GM23338 (cell line): ENCODE measurements around the gene CCDC167. TPM values are rescaled to one million over a fixed set of nuclear protein-coding genes. Genes with fewer than 3 reads are reported as not detected.

Experiments used
- ATAC-seq: fragments of 200-7000 bp; cut with Tn5 transposase; 3 replicates; pipeline ENCODE4 v1.9.1; 2020
- DNase-seq: peaks from one replicate; pipeline ENCODE4 v3.0.0-alpha.2; 2015; ENCODE audit warnings: low spot score
- H2AFZ ChIP-seq: fragments of 200-600 bp; sonication (generic); 2 replicates; pipeline ENCODE4 v1.8.0; 2016; ENCODE audit warnings: antibody characterized with exemption, mild to moderate bottlenecking, moderate library complexity
- H3F3A ChIP-seq: fragments of 200-600 bp; sonication (generic); replicated peaks from 2 replicates; pipeline ENCODE4 v1.8.0; 2017; ENCODE audit warnings: antibody characterized with exemption, mixed run types, low read depth
- H3K27ac ChIP-seq: fragments of 200-600 bp; sonication (generic); 2 replicates; pipeline ENCODE4 v1.6.1; 2016; ENCODE audit warnings: low read depth
- H3K27me3 ChIP-seq: fragments of 200-600 bp; sonication (generic); 2 replicates; pipeline ENCODE4 v1.8.0; 2016; ENCODE audit warnings: mild to moderate bottlenecking, mixed run types, moderate library complexity; ENCODE audit not compliant: insufficient read depth
- H3K36me3 ChIP-seq: fragments of 200-600 bp; sonication (generic); 2 replicates; pipeline ENCODE4 v1.8.0; 2016; ENCODE audit warnings: mild to moderate bottlenecking; ENCODE audit not compliant: insufficient read depth
- H3K4me1 ChIP-seq: fragments of 200-600 bp; sonication (generic); 2 replicates; pipeline ENCODE4 v1.8.0; 2016; ENCODE audit warnings: mild to moderate bottlenecking, moderate library complexity; ENCODE audit not compliant: insufficient read depth
- H3K4me2 ChIP-seq: fragments of 200-600 bp; sonication (generic); 2 replicates; pipeline ENCODE4 v1.7.1; 2017; ENCODE audit warnings: mixed run types
- H3K4me3 ChIP-seq: fragments of 200-600 bp; sonication (generic); 2 replicates; pipeline ENCODE4 v1.6.1; 2016; ENCODE audit warnings: mixed run types
- H3K79me2 ChIP-seq: fragments of 200-600 bp; sonication (generic); replicated peaks from 2 replicates; pipeline ENCODE4 v1.8.0; 2017; ENCODE audit warnings: mild to moderate bottlenecking; ENCODE audit not compliant: insufficient read depth
- H3K9me2 ChIP-seq: fragments of 200-600 bp; sonication (generic); 2 replicates; pipeline ENCODE4 v1.8.0; 2017; ENCODE audit not compliant: insufficient read depth
- H4K20me1 ChIP-seq: fragments of 200-600 bp; sonication (generic); replicated peaks from 2 replicates; pipeline ENCODE4 v1.8.0; 2017; ENCODE audit warnings: mild to moderate bottlenecking; ENCODE audit not compliant: insufficient read depth
- H3K27ac Mint-ChIP-seq: 2 replicates; pipeline ENCODE4 v1.8.0; 2020; ENCODE audit warnings: inconsistent platforms, mild to moderate bottlenecking, moderate library complexity, mixed read lengths
- H3K27me3 Mint-ChIP-seq: 3 replicates; pipeline ENCODE4 v1.8.0; 2022; ENCODE audit warnings: low read depth, mild to moderate bottlenecking, moderate library complexity, mixed read lengths, inconsistent platforms; ENCODE audit not compliant: insufficient read depth, poor library complexity
- H3K36me3 Mint-ChIP-seq: 3 replicates; pipeline ENCODE4 v1.8.0; 2021; ENCODE audit warnings: low read depth, mild to moderate bottlenecking, inconsistent platforms, moderate library complexity, mixed read lengths
- H3K4me1 Mint-ChIP-seq: 3 replicates; pipeline ENCODE4 v1.8.0; 2020; ENCODE audit warnings: mild to moderate bottlenecking, inconsistent platforms, mixed read lengths
- H3K4me3 Mint-ChIP-seq: 3 replicates; pipeline ENCODE4 v1.8.0; 2021; ENCODE audit warnings: moderate library complexity, mild to moderate bottlenecking, inconsistent platforms, mixed read lengths
- H3K9me3 Mint-ChIP-seq: 3 replicates; pipeline ENCODE4 v1.8.0; 2020; ENCODE audit warnings: moderate library complexity, mild to moderate bottlenecking, inconsistent platforms, mixed read lengths
- CREB1 ChIP-seq: fragments of 250-450 bp; sonication (Bioruptor Pico); IDR thresholded peaks from 2 replicates; pipeline ENCODE4 v1.5.0; 2020; ENCODE audit warnings: low read depth, mild to moderate bottlenecking, moderate library complexity
- EZH2 ChIP-seq: fragments of 200-600 bp; sonication (generic); IDR thresholded peaks from one replicate; pipeline ENCODE4 v1.8.0; 2017; ENCODE audit warnings: antibody characterized with exemption, mild to moderate bottlenecking, low read depth; ENCODE audit not compliant: unreplicated experiment
- EZH2phosphoT487 ChIP-seq: fragments of 200-600 bp; sonication (generic); IDR thresholded peaks from one replicate; pipeline ENCODE4 v1.8.1; 2018; ENCODE audit warnings: antibody characterized with exemption; ENCODE audit not compliant: unreplicated experiment
- JUNB ChIP-seq: IDR thresholded peaks from one replicate; pipeline ENCODE4 v1.6.1; 2016; ENCODE audit warnings: antibody characterized with exemption; ENCODE audit not compliant: unreplicated experiment
- NANOG ChIP-seq: IDR thresholded peaks from 2 replicates; pipeline ENCODE4 v1.6.1; 2016; ENCODE audit warnings: antibody characterized with exemption, borderline replicate concordance
- POLR2AphosphoS5 ChIP-seq: IDR thresholded peaks from 2 replicates; pipeline ENCODE4 v1.6.1; 2016; ENCODE audit warnings: antibody characterized with exemption, low read depth
- STAT1 ChIP-seq: IDR thresholded peaks from one replicate; pipeline ENCODE4 v1.6.1; 2016; ENCODE audit warnings: antibody characterized with exemption; ENCODE audit not compliant: unreplicated experiment
- ZNF114 ChIP-seq: fragments of 250-450 bp; sonication (Bioruptor Pico); IDR thresholded peaks from 2 replicates; pipeline ENCODE4 v1.5.0; 2020; ENCODE audit warnings: mild to moderate bottlenecking, moderate library complexity
- ZNF331 ChIP-seq: fragments of 250-450 bp; sonication (Bioruptor Pico); IDR thresholded peaks from 2 replicates; pipeline ENCODE4 v1.5.0; 2020; ENCODE audit warnings: low read depth, mild to moderate bottlenecking, moderate library complexity
- polyA plus RNA-seq: library from polyadenylated mRNA; unstranded; fragments of >200 nt; fragmentation: Nextera tagmentation; extraction: Ambion mirVana; gene quantifications from 2 replicates; pipeline ENCODE4 v1.2.1, GENCODE V29; 2016
- total RNA-seq: library from RNA; depleted of rRNA; stranded (reverse); fragments of >200 nt; shearing (Covaris generic); gene quantifications from 2 replicates; pipeline ENCODE4 v1.2.3, GENCODE V29; 2014
- TF ChIP-seq, protein P1 (sequence below), 2 experiments: fragments of 200-600 bp in 1 of 2; sonication (generic) in 1 of 2; conservative IDR thresholded peaks; 2 replicates each; pipeline versions ENCODE4 v1.5.1 to v1.6.1; 2016 to 2017; ENCODE audit warnings: antibody characterized with exemption in 2 of 2, low read depth in 2 of 2, mild to moderate bottlenecking in 2 of 2, moderate library complexity in 1 of 2
- TF ChIP-seq, protein P2 (sequence below): fragments of 250-450 bp; sonication (Bioruptor Pico); IDR thresholded peaks from 2 replicates; pipeline ENCODE4 v1.5.0; 2020; ENCODE audit warnings: mild to moderate bottlenecking, moderate library complexity
- TF ChIP-seq, protein P3 (sequence below): IDR thresholded peaks from one replicate; pipeline ENCODE4 v1.6.1; 2018; ENCODE audit warnings: antibody characterized with exemption; ENCODE audit not compliant: unreplicated experiment
- TF ChIP-seq, protein P4 (sequence below): IDR thresholded peaks from 2 replicates; pipeline ENCODE4 v1.6.1; 2016; ENCODE audit warnings: antibody characterized with exemption

Gene CCDC167
- total and polyA plus RNA-seq, 2 experiments from 2014 or later: 17.6 to 21.4 TPM

DNA sequence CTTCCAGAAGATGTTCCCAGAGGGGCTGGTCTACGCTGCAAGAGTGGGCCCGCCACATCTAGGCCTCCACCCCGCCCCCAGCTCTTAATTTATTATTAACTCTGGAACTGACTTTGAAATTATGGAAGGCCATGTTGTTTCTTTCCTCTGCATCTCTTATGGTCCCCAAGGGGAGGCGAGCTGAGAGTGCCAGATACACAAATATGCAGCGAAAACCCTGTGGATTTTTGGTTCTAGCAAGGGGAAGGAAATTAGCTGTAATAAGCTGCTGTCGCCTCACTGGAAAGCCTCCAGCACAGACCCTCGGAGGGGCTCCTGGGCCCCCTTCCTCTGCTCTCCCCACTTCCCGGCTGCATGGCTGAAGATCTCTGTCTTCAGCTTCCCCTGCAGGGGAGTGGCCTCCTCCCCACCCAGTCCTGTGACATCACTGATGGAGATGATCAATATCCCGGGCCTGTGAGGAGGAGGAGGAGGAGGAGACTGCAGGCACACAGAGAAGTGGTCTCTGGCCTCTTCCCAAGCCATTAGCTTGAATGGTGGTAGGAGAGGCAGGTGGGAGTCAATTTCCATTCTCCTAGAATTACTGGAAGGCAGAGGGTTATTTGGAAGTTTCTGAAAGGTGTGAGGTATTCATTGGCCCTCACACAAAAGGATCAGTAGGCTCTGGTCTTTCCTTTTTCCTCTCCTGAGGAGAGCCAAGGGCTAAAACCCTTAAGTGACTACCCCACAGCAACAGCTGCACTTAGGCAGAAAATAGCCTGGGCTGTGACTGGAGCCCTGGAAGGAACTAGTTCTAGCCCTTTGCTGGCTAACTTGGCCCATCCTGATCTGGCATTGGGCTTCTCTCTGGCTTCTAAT, 39.7 kb upstream of the CCDC167 start:
- Histone ChIP-seq H4K20me1 (no peaks in the 10 kb centered on the region), H2AFZ (no peak overlapping the region), H3K79me2 (no peaks in the 10 kb centered on the region), H3K27ac (no peak overlapping the region), H3K4me3 (no peak overlapping the region), H3K27me3 (peaks cover 43% of the 10 kb centered on the region), H3K36me3 (no peaks in the 10 kb centered on the region), H3F3A (no peaks in the 10 kb centered on the region; the same call in 1 of the 2 replicates), H3K4me1 (peaks cover 18% of the 10 kb centered on the region), H3K4me2 (no peak overlapping the region), H3K9me2 (no peaks in the 10 kb centered on the region)
- Mint-ChIP-seq H3K4me3 (no peak overlapping the region), H3K27ac (no peak overlapping the region), H3K4me1 (peaks cover 28% of the 10 kb centered on the region), H3K27me3 (peaks cover 47% of the 10 kb centered on the region), H3K9me3 (no peaks in the 10 kb centered on the region), H3K36me3 (no peaks in the 10 kb centered on the region)
- TF ChIP-seq NANOG (no peak), ZNF114 (no peak), EZH2 (no peak), EZH2phosphoT487 (no peak), ZNF331 (CRISPR knock-in tag) (no peak), JUNB (no peak), CREB1 (CRISPR knock-in tag) (no peak), POLR2AphosphoS5 (no peak), STAT1 (no peak)
- TF ChIP-seq, protein P1, sequence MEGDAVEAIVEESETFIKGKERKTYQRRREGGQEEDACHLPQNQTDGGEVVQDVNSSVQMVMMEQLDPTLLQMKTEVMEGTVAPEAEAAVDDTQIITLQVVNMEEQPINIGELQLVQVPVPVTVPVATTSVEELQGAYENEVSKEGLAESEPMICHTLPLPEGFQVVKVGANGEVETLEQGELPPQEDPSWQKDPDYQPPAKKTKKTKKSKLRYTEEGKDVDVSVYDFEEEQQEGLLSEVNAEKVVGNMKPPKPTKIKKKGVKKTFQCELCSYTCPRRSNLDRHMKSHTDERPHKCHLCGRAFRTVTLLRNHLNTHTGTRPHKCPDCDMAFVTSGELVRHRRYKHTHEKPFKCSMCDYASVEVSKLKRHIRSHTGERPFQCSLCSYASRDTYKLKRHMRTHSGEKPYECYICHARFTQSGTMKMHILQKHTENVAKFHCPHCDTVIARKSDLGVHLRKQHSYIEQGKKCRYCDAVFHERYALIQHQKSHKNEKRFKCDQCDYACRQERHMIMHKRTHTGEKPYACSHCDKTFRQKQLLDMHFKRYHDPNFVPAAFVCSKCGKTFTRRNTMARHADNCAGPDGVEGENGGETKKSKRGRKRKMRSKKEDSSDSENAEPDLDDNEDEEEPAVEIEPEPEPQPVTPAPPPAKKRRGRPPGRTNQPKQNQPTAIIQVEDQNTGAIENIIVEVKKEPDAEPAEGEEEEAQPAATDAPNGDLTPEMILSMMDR (conservative IDR thresholded peaks at IDR 0.05; ENCODE audit: low read depth in 2 of 2): no peak
- TF ChIP-seq, protein P2, sequence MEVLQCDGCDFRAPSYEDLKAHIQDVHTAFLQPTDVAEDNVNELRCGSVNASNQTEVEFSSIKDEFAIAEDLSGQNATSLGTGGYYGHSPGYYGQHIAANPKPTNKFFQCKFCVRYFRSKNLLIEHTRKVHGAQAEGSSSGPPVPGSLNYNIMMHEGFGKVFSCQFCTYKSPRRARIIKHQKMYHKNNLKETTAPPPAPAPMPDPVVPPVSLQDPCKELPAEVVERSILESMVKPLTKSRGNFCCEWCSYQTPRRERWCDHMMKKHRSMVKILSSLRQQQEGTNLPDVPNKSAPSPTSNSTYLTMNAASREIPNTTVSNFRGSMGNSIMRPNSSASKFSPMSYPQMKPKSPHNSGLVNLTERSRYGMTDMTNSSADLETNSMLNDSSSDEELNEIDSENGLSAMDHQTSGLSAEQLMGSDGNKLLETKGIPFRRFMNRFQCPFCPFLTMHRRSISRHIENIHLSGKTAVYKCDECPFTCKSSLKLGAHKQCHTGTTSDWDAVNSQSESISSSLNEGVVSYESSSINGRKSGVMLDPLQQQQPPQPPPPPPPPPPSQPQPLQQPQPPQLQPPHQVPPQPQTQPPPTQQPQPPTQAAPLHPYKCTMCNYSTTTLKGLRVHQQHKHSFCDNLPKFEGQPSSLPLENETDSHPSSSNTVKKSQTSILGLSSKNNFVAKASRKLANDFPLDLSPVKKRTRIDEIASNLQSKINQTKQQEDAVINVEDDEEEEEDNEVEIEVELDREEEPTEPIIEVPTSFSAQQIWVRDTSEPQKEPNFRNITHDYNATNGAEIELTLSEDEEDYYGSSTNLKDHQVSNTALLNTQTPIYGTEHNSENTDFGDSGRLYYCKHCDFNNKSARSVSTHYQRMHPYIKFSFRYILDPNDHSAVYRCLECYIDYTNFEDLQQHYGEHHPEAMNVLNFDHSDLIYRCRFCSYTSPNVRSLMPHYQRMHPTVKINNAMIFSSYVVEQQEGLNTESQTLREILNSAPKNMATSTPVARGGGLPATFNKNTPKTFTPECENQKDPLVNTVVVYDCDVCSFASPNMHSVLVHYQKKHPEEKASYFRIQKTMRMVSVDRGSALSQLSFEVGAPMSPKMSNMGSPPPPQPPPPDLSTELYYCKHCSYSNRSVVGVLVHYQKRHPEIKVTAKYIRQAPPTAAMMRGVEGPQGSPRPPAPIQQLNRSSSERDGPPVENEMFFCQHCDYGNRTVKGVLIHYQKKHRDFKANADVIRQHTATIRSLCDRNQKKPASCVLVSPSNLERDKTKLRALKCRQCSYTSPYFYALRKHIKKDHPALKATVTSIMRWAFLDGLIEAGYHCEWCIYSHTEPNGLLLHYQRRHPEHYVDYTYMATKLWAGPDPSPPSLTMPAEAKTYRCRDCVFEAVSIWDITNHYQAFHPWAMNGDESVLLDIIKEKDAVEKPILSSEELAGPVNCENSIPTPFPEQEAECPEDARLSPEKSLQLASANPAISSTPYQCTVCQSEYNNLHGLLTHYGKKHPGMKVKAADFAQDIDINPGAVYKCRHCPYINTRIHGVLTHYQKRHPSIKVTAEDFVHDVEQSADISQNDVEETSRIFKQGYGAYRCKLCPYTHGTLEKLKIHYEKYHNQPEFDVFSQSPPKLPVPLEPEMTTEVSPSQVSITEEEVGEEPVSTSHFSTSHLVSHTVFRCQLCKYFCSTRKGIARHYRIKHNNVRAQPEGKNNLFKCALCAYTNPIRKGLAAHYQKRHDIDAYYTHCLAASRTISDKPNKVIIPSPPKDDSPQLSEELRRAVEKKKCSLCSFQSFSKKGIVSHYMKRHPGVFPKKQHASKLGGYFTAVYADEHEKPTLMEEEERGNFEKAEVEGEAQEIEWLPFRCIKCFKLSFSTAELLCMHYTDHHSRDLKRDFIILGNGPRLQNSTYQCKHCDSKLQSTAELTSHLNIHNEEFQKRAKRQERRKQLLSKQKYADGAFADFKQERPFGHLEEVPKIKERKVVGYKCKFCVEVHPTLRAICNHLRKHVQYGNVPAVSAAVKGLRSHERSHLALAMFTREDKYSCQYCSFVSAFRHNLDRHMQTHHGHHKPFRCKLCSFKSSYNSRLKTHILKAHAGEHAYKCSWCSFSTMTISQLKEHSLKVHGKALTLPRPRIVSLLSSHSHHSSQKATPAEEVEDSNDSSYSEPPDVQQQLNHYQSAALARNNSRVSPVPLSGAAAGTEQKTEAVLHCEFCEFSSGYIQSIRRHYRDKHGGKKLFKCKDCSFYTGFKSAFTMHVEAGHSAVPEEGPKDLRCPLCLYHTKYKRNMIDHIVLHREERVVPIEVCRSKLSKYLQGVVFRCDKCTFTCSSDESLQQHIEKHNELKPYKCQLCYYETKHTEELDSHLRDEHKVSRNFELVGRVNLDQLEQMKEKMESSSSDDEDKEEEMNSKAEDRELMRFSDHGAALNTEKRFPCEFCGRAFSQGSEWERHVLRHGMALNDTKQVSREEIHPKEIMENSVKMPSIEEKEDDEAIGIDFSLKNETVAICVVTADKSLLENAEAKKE: no peak
- TF ChIP-seq, protein P3, sequence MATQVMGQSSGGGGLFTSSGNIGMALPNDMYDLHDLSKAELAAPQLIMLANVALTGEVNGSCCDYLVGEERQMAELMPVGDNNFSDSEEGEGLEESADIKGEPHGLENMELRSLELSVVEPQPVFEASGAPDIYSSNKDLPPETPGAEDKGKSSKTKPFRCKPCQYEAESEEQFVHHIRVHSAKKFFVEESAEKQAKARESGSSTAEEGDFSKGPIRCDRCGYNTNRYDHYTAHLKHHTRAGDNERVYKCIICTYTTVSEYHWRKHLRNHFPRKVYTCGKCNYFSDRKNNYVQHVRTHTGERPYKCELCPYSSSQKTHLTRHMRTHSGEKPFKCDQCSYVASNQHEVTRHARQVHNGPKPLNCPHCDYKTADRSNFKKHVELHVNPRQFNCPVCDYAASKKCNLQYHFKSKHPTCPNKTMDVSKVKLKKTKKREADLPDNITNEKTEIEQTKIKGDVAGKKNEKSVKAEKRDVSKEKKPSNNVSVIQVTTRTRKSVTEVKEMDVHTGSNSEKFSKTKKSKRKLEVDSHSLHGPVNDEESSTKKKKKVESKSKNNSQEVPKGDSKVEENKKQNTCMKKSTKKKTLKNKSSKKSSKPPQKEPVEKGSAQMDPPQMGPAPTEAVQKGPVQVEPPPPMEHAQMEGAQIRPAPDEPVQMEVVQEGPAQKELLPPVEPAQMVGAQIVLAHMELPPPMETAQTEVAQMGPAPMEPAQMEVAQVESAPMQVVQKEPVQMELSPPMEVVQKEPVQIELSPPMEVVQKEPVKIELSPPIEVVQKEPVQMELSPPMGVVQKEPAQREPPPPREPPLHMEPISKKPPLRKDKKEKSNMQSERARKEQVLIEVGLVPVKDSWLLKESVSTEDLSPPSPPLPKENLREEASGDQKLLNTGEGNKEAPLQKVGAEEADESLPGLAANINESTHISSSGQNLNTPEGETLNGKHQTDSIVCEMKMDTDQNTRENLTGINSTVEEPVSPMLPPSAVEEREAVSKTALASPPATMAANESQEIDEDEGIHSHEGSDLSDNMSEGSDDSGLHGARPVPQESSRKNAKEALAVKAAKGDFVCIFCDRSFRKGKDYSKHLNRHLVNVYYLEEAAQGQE: no peak
- TF ChIP-seq, protein P4, sequence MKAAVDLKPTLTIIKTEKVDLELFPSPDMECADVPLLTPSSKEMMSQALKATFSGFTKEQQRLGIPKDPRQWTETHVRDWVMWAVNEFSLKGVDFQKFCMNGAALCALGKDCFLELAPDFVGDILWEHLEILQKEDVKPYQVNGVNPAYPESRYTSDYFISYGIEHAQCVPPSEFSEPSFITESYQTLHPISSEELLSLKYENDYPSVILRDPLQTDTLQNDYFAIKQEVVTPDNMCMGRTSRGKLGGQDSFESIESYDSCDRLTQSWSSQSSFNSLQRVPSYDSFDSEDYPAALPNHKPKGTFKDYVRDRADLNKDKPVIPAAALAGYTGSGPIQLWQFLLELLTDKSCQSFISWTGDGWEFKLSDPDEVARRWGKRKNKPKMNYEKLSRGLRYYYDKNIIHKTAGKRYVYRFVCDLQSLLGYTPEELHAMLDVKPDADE: no peak
- DNase-seq (no peak), ATAC-seq (no peak)
